IMR-90 (cell line): ENCODE results near the gene CCDC69. TPM values are rescaled to one million over a fixed set of nuclear protein-coding genes. Genes with fewer than 3 reads are reported as not detected.

Experiments used
- ATAC-seq: fragments of 200-7000 bp; cut with Tn5 transposase; 2 replicates; pipeline ENCODE4 v1.9.1; 2020; ENCODE audit warnings: low read depth, mild to moderate bottlenecking, moderate library complexity
- BruUV-seq: library from RNA; stranded (reverse); fragments of 400-500 nt; replicated peaks from 2 replicates; lab custom pipeline; 2021; lab: Mats Ljungman, UMichigan
- CTCF ChIA-PET: fragments of 300-600 bp; formaldehyde crosslinking; extraction: SDS; loops from one replicate; lab custom pipeline; 2021; ENCODE audit warnings: antibody characterized with exemption; lab: Yijun Ruan, JAX
- POLR2A ChIA-PET: fragments of 300-600 bp; sonication (Branson Sonifier 250); formaldehyde crosslinking; loops from one replicate; lab custom pipeline; 2022; ENCODE audit warnings: antibody characterized with exemption; ENCODE audit not compliant: unreplicated experiment; lab: Charles Lee
- DNase-seq: peaks from one replicate; pipeline ENCODE4 v3.0.0; 2013
- H2AFZ ChIP-seq: replicated peaks from 2 replicates; pipeline ENCODE3; 2013; ENCODE audit warnings: low read length, mild to moderate bottlenecking; ENCODE audit not compliant: poor library complexity
- H2AK5ac ChIP-seq: 2 replicates; pipeline ENCODE4 v1.6.1; 2013; ENCODE audit warnings: low read depth, low read length, inconsistent platforms
- H2AK9ac ChIP-seq: replicated peaks from 2 replicates; pipeline ENCODE3; 2013; ENCODE audit warnings: mild to moderate bottlenecking, low read depth, low read length, moderate library complexity; ENCODE audit not compliant: poor library complexity
- H2BK120ac ChIP-seq: 2 replicates; pipeline ENCODE4 v1.6.1; 2013; ENCODE audit warnings: low read depth, low read length, inconsistent platforms
- H2BK15ac ChIP-seq: 3 replicates; pipeline ENCODE4 v1.6.1; 2013; ENCODE audit warnings: low read depth, low read length, inconsistent platforms
- H2BK20ac ChIP-seq: 2 replicates; pipeline ENCODE4 v1.6.1; 2013; ENCODE audit warnings: low read depth, mild to moderate bottlenecking, inconsistent platforms, low read length, moderate library complexity
- H2BK5ac ChIP-seq: 2 replicates; pipeline ENCODE4 v1.6.1; 2013; ENCODE audit warnings: mild to moderate bottlenecking, low read depth, low read length, inconsistent platforms; ENCODE audit not compliant: poor library complexity, severe bottlenecking
- H3K14ac ChIP-seq: replicated peaks from 2 replicates; pipeline ENCODE4 v1.6.1; 2013; ENCODE audit warnings: low read depth, low read length, inconsistent platforms
- H3K18ac ChIP-seq: 2 replicates; pipeline ENCODE4 v1.6.1; 2013; ENCODE audit warnings: low read depth, low read length, control low read depth
- H3K23ac ChIP-seq: 2 replicates; pipeline ENCODE4 v1.6.1; 2013; ENCODE audit warnings: low read depth, low read length, inconsistent platforms
- H3K27ac ChIP-seq: 2 replicates; pipeline ENCODE4 v1.5.1; 2013; ENCODE audit warnings: mild to moderate bottlenecking, control low read depth, low read length; ENCODE audit not compliant: insufficient read depth
- H3K27me3 ChIP-seq: 2 replicates; pipeline ENCODE4 v1.6.1; 2013; ENCODE audit warnings: low read length; ENCODE audit not compliant: control insufficient read depth, insufficient read depth
- H3K36me3 ChIP-seq: 2 replicates; pipeline ENCODE4 v1.6.1; 2013; ENCODE audit warnings: low read length, mixed read lengths; ENCODE audit not compliant: control insufficient read depth, insufficient read depth
- H3K4ac ChIP-seq: 2 replicates; pipeline ENCODE4 v1.6.1; 2013; ENCODE audit warnings: low read depth, low read length, inconsistent platforms
- H3K4me1 ChIP-seq: 2 replicates; pipeline ENCODE4 v1.6.1; 2013; ENCODE audit warnings: low read length, mixed read lengths; ENCODE audit not compliant: control insufficient read depth, insufficient read depth
- H3K4me2 ChIP-seq: 2 replicates; pipeline ENCODE4 v1.6.1; 2013; ENCODE audit warnings: low read depth, mild to moderate bottlenecking, control low read depth, low read length, moderate library complexity
- H3K4me3 ChIP-seq: 2 replicates; pipeline ENCODE4 v1.5.1; 2013; ENCODE audit warnings: low read depth, mild to moderate bottlenecking, control low read depth, low read length, moderate library complexity; ENCODE audit not compliant: insufficient read depth
- H3K56ac ChIP-seq: 2 replicates; pipeline ENCODE4 v1.6.1; 2013; ENCODE audit warnings: low read length, inconsistent platforms; ENCODE audit not compliant: insufficient read depth; ENCODE audit errors: extremely low read depth
- H3K79me1 ChIP-seq, 2 experiments: 2 replicates each; pipeline ENCODE4 v1.6.1; 2013; ENCODE audit warnings: low read length in 2 of 2, inconsistent platforms in 1 of 2, low read depth in 1 of 2
- H3K9ac ChIP-seq: 2 replicates; pipeline ENCODE4 v1.6.1; 2013; ENCODE audit warnings: low read depth, low read length, control low read depth
- H3K9me1 ChIP-seq: 2 replicates; pipeline ENCODE4 v1.6.1; 2013; ENCODE audit warnings: low read length, inconsistent platforms; ENCODE audit not compliant: insufficient read depth
- H3K9me3 ChIP-seq: 2 replicates; pipeline ENCODE4 v1.6.1; 2013; ENCODE audit warnings: low read length; ENCODE audit not compliant: control insufficient read depth, insufficient read depth
- H4K20me1 ChIP-seq: 2 replicates; pipeline ENCODE4 v1.6.1; 2013; ENCODE audit warnings: low read length, inconsistent platforms; ENCODE audit not compliant: insufficient read depth
- H4K5ac ChIP-seq: 2 replicates; pipeline ENCODE4 v1.6.1; 2013; ENCODE audit warnings: mild to moderate bottlenecking, low read depth, low read length, control low read depth
- H4K8ac ChIP-seq, 2 experiments: 2 replicates each; pipeline ENCODE4 v1.6.1; 2013; ENCODE audit warnings: low read depth in 2 of 2, low read length in 2 of 2, control low read depth in 1 of 2, inconsistent platforms in 1 of 2
- H4K91ac ChIP-seq: 2 replicates; pipeline ENCODE4 v1.6.1; 2013; ENCODE audit warnings: low read depth, low read length, inconsistent platforms; ENCODE audit not compliant: insufficient read depth
- BHLHE40 ChIP-seq: fragments of 150-350 bp; IDR thresholded peaks from 2 replicates; pipeline ENCODE4 v1.6.1; 2016; ENCODE audit warnings: mild to moderate bottlenecking, low read depth, low read length
- CEBPB ChIP-seq: IDR thresholded peaks from 2 replicates; pipeline ENCODE4 v1.6.1; 2012; ENCODE audit warnings: low read depth, low read length, improper control_type of control experiment
- CHD1 ChIP-seq: IDR thresholded peaks from 2 replicates; pipeline ENCODE4 v1.6.1; 2012; ENCODE audit warnings: low read depth, low read length, improper control_type of control experiment
- FOS ChIP-seq: fragments of 150-350 bp; IDR thresholded peaks from 2 replicates; pipeline ENCODE4 v1.6.1; 2016; ENCODE audit warnings: low read depth, low read length
- MXI1 ChIP-seq: IDR thresholded peaks from 2 replicates; pipeline ENCODE4 v1.6.1; 2012; ENCODE audit warnings: low read depth, mild to moderate bottlenecking, low read length, moderate library complexity, borderline replicate concordance
- NFE2L2 ChIP-seq: fragments of 150-350 bp; IDR thresholded peaks from 2 replicates; pipeline ENCODE4 v1.6.1; 2016; ENCODE audit warnings: low read depth, mild to moderate bottlenecking, low read length
- RAD21 ChIP-seq: IDR thresholded peaks from 2 replicates; pipeline ENCODE4 v1.6.1; 2012; ENCODE audit warnings: low read length, improper control_type of control experiment
- RCOR1 ChIP-seq: IDR thresholded peaks from 2 replicates; pipeline ENCODE4 v1.6.1; 2012; ENCODE audit warnings: mild to moderate bottlenecking, low read length, improper control_type of control experiment; ENCODE audit not compliant: insufficient replicate concordance
- RFX5 ChIP-seq: IDR thresholded peaks from 2 replicates; pipeline ENCODE4 v1.8.0; 2012; ENCODE audit warnings: low read depth, mild to moderate bottlenecking, low read length, moderate library complexity
- SMC3 ChIP-seq: fragments of 150-350 bp; IDR thresholded peaks from 2 replicates; pipeline ENCODE4 v1.6.1; 2016; ENCODE audit warnings: low read depth, mild to moderate bottlenecking, antibody characterized with exemption, low read length, moderate library complexity
- WGBS, 2 experiments: methylation state at CpG; one replicate each; pipeline versions ENCODE4 v1.1.5 to v1.1.7; 2013; ENCODE audit warnings: missing lambda C conversion rate in 2 of 2; ENCODE audit not compliant: insufficient read length in 1 of 2; ENCODE audit errors: extremely low coverage in 2 of 2; 5-methylcytosine and 5-hydroxymethylcytosine counted together
- dilution Hi-C: fragments of 300-500 bp; cut with HindIII; formaldehyde crosslinking; loops from one replicate; pipeline ENCODE4 v1.14.3; 2018; ENCODE audit warnings: low sequenced_read_pairs; ENCODE audit not compliant: unreplicated experiment
- in situ Hi-C: fragments of 300-500 bp; cut with MboI; formaldehyde crosslinking; loops from 3 replicates; pipeline ENCODE4 v1.14.3; 2019; ENCODE audit warnings: low sequenced_read_pairs, inconsistent platforms, mixed read lengths
- intact Hi-C: fragments of 100-400 bp; cut with micrococcal nuclease; formaldehyde crosslinking; loops from 2 replicates; pipeline ENCODE4 v1.10.0; 2022
- polyA plus RNA-seq, 3 experiments: library from polyadenylated mRNA; depleted of rRNA; stranded (reverse); fragments of >200 nt; gene quantifications; 2 replicates each; pipeline ENCODE4 v1.2.3, GENCODE V29; 2012; ENCODE audit warnings: low replicate concordance in 1 of 3
- total RNA-seq: library from RNA; depleted of rRNA; stranded (reverse); fragments of >200 nt; gene quantifications from 2 replicates; pipeline ENCODE4 v1.2.3, GENCODE V29; 2012
- TF ChIP-seq, protein P1 (sequence below): fragments of 150-350 bp; IDR thresholded peaks from 2 replicates; pipeline ENCODE4 v1.6.1; 2017; ENCODE audit warnings: mild to moderate bottlenecking, antibody characterized with exemption, low read length, low read depth
- TF ChIP-seq, protein P2 (sequence below): conservative IDR thresholded peaks from 2 replicates; pipeline ENCODE4 v1.5.1; 2012; ENCODE audit warnings: mild to moderate bottlenecking, low read depth, low read length, improper control_type of control experiment
- TF ChIP-seq, protein P3 (sequence below): fragments of 150-350 bp; IDR thresholded peaks from 2 replicates; pipeline ENCODE4 v1.6.1; 2016; ENCODE audit warnings: low read depth, mild to moderate bottlenecking, low read length, moderate library complexity, borderline replicate concordance

The CCDC69 gene
- total and polyA plus RNA-seq, 2 of the 4 experiments (the other 2 are of a cell fraction) = 0.36 to 0.48 TPM

DNA sequence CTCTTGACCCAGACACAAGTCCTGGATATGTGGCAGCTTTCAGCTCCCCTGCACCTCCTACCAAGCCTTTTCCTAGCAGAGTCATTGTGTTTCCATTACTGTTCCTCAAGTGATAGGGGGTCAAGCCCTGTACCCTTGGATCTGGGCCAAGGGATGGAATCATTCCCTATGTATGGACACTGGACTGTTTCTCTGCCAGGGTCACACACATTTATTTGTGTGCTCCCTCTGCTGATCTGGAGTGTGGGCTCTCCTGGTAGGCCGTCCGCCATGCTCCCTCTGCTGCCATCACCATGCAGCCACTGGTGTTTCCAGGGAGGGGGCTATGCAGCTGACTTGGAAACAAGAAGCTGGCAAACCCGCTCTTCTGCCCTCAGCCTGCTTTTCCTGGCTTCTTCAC is 38.6 kb upstream of the CCDC69 start:
- CTCF ChIA-PET = no interaction called here

More for the DNA sequence above, 38.6 kb upstream of the CCDC69 start:
- no peaks in the 10 kb centered on the region for H4K20me1 ChIP-seq
- H3K14ac ChIP-seq = no peak overlapping the region
- H2BK15ac ChIP-seq = no peak overlapping the region
- BruUV-seq = no TSS peak
- H2BK5ac ChIP-seq = no peak overlapping the region
- no peak overlapping the region for H2AFZ ChIP-seq
- H2AK9ac ChIP-seq = no peak overlapping the region
- TF ChIP-seq MXI1 (no peak), RAD21 (no peak), FOS (no peak), NFE2L2 (no peak), CEBPB (no peak), RCOR1 (no peak), SMC3 (no peak), BHLHE40 (no peak), RFX5 (no peak), CHD1 (no peak)
- TF ChIP-seq, protein P1, sequence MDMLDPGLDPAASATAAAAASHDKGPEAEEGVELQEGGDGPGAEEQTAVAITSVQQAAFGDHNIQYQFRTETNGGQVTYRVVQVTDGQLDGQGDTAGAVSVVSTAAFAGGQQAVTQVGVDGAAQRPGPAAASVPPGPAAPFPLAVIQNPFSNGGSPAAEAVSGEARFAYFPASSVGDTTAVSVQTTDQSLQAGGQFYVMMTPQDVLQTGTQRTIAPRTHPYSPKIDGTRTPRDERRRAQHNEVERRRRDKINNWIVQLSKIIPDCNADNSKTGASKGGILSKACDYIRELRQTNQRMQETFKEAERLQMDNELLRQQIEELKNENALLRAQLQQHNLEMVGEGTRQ = no peak
- TF ChIP-seq, protein P2, sequence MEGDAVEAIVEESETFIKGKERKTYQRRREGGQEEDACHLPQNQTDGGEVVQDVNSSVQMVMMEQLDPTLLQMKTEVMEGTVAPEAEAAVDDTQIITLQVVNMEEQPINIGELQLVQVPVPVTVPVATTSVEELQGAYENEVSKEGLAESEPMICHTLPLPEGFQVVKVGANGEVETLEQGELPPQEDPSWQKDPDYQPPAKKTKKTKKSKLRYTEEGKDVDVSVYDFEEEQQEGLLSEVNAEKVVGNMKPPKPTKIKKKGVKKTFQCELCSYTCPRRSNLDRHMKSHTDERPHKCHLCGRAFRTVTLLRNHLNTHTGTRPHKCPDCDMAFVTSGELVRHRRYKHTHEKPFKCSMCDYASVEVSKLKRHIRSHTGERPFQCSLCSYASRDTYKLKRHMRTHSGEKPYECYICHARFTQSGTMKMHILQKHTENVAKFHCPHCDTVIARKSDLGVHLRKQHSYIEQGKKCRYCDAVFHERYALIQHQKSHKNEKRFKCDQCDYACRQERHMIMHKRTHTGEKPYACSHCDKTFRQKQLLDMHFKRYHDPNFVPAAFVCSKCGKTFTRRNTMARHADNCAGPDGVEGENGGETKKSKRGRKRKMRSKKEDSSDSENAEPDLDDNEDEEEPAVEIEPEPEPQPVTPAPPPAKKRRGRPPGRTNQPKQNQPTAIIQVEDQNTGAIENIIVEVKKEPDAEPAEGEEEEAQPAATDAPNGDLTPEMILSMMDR = no peak
- TF ChIP-seq, protein P3, sequence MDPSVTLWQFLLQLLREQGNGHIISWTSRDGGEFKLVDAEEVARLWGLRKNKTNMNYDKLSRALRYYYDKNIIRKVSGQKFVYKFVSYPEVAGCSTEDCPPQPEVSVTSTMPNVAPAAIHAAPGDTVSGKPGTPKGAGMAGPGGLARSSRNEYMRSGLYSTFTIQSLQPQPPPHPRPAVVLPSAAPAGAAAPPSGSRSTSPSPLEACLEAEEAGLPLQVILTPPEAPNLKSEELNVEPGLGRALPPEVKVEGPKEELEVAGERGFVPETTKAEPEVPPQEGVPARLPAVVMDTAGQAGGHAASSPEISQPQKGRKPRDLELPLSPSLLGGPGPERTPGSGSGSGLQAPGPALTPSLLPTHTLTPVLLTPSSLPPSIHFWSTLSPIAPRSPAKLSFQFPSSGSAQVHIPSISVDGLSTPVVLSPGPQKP = no peak
- no peak overlapping the region for H3K9ac ChIP-seq
- no peak overlapping the region for H3K4me3 ChIP-seq
- H3K79me1 ChIP-seq = no peaks in the 10 kb centered on the region
- no peak overlapping the region for H2BK20ac ChIP-seq
- no peak overlapping the region for H4K91ac ChIP-seq
- peaks cover 7% of the 10 kb centered on the region for H3K9me1 ChIP-seq
- H2AK5ac ChIP-seq = no peak overlapping the region
- H3K56ac ChIP-seq = no peak overlapping the region
- H4K5ac ChIP-seq = no peak overlapping the region
- ATAC-seq = no peak
- no peaks in the 10 kb centered on the region for H3K27me3 ChIP-seq
- no peaks in the 10 kb centered on the region for H3K9me3 ChIP-seq
- in situ Hi-C loops (no loop called here), intact Hi-C loops (no loop called here), dilution Hi-C loops (no loop called here)
- 100% methylated on average over 2 of the region's 3 CpGs; no CpG with 5 or more reads in 1 of the 2 experiments for WGBS, 2 experiments
- peaks cover 2% of the 10 kb centered on the region for H3K4me1 ChIP-seq
- no peak overlapping the region for H2BK120ac ChIP-seq
- no peak overlapping the region for H4K8ac ChIP-seq
- no peak overlapping the region for H3K4ac ChIP-seq
- no peak for DNase-seq
- no peak overlapping the region for H3K4me2 ChIP-seq
- no peak overlapping the region for H3K27ac ChIP-seq
- POLR2A ChIA-PET = no interaction called here
- H3K36me3 ChIP-seq = peaks cover 8% of the 10 kb centered on the region
- no peak overlapping the region for H3K18ac ChIP-seq
- H3K23ac ChIP-seq = no peak overlapping the region
